Keratinocyte (primary cell): ENCODE data around the gene PHF5A. TPM values are rescaled to one million over a fixed set of nuclear protein-coding genes. Genes with fewer than 3 reads are reported as not detected.

Experiments
- DNase-seq: peaks from one replicate; pipeline ENCODE4 v3.0.0-alpha.2; 2011; ENCODE audit warnings: low read depth, missing footprints, low spot score
- FAIRE-seq: peaks from 2 replicates; lab custom pipeline; 2011; peaks lifted over from hg19 to GRCh38; lab: Jason Lieb, UNC
- H2AFZ ChIP-seq: 2 replicates; pipeline ENCODE4 v1.6.0; 2012; ENCODE audit warnings: low read length, control low read depth, inconsistent platforms; ENCODE audit not compliant: control insufficient read depth
- H3K27ac ChIP-seq: 2 replicates; pipeline ENCODE4 v1.5.1; 2011; ENCODE audit warnings: low read length; ENCODE audit not compliant: control insufficient read depth, insufficient read depth
- H3K27me3 ChIP-seq: 3 replicates; pipeline ENCODE4 v1.6.0; 2011; ENCODE audit warnings: low read length; ENCODE audit not compliant: control insufficient read depth, insufficient read depth; ENCODE audit errors: extremely low read depth
- H3K36me3 ChIP-seq, 2 experiments: 2 replicates in 1 of 2; 3 replicates in 1 of 2; pipeline ENCODE4 v1.5.1; 2011; ENCODE audit warnings: low read length in 2 of 2, mild to moderate bottlenecking in 1 of 2; ENCODE audit not compliant: control insufficient read depth in 2 of 2, insufficient read depth in 2 of 2; ENCODE audit errors: extremely low read depth in 1 of 2
- H3K4me1 ChIP-seq: 3 replicates; pipeline ENCODE4 v1.5.1; 2011; ENCODE audit warnings: low read length; ENCODE audit not compliant: control insufficient read depth, insufficient read depth; ENCODE audit errors: extremely low read depth
- H3K4me2 ChIP-seq: 3 replicates; pipeline ENCODE4 v1.6.0; 2011; ENCODE audit warnings: low read depth, low read length; ENCODE audit not compliant: control insufficient read depth, insufficient read depth; ENCODE audit errors: extremely low read depth
- H3K4me3 ChIP-seq, 3 experiments: fragments of 200-600 bp in 1 of 3; sonication (generic) in 1 of 3; 2 replicates in 2 of 3; 3 replicates in 1 of 3; pipeline ENCODE4 v1.5.1; 2011 to 2016; ENCODE audit warnings: low read length in 3 of 3, mild to moderate bottlenecking in 3 of 3, control low read depth in 2 of 3, inconsistent platforms in 1 of 3, low read depth in 1 of 3, mixed read lengths in 1 of 3, mixed run types in 1 of 3, moderate library complexity in 1 of 3; ENCODE audit not compliant: control insufficient read depth in 2 of 3, insufficient read depth in 2 of 3; ENCODE audit errors: extremely low read depth in 1 of 3
- H3K79me2 ChIP-seq: 2 replicates; pipeline ENCODE4 v1.6.0; 2012; ENCODE audit warnings: low read length; ENCODE audit not compliant: control insufficient read depth, insufficient read depth
- H3K9ac ChIP-seq: 3 replicates; pipeline ENCODE4 v1.6.0; 2011; ENCODE audit warnings: low read length; ENCODE audit not compliant: control insufficient read depth, insufficient read depth; ENCODE audit errors: extremely low read depth
- H3K9me1 ChIP-seq: 3 replicates; pipeline ENCODE4 v1.6.0; 2011; ENCODE audit warnings: low read length; ENCODE audit not compliant: control insufficient read depth, insufficient read depth; ENCODE audit errors: extremely low read depth
- H3K9me3 ChIP-seq: 2 replicates; pipeline ENCODE4 v1.5.1; 2012; ENCODE audit warnings: low read depth, low read length; ENCODE audit not compliant: control insufficient read depth
- H4K20me1 ChIP-seq: 3 replicates; pipeline ENCODE4 v1.6.0; 2011; ENCODE audit warnings: low read length; ENCODE audit not compliant: control insufficient read depth, insufficient read depth; ENCODE audit errors: extremely low read depth
- EZH2 ChIP-seq: IDR thresholded peaks from one replicate; pipeline ENCODE4 v1.6.1; 2012; ENCODE audit warnings: inconsistent platforms, mild to moderate bottlenecking, low read length, moderate library complexity
- dilution Hi-C: fragments of 300-500 bp; cut with MboI; formaldehyde crosslinking; loops from one replicate; pipeline ENCODE4 v1.7.0; 2020; ENCODE audit warnings: low sequenced_read_pairs; ENCODE audit not compliant: extremely low pct_ligation_motif_present
- polyA plus RNA-seq, 5 experiments: library from polyadenylated mRNA; depleted of rRNA in 3 of 5; stranded (reverse) in 3 of 5; stranded (forward) in 1 of 5; unstranded in 1 of 5; fragments of >200 nt; gene quantifications; 1 replicate in 1 of 5; 2 replicates in 3 of 5; 3 replicates in 1 of 5; pipeline versions ENCODE4 v1.2.1 to v1.2.3, GENCODE V29; 2011 to 2012; ENCODE audit warnings: missing spikeins in 2 of 5, low read depth in 1 of 5, low replicate concordance in 1 of 5
- TF ChIP-seq, protein P1 (sequence below), 3 experiments: IDR thresholded peaks in 1 of 3; conservative IDR thresholded peaks in 1 of 3; optimal IDR thresholded peaks in 1 of 3; 2 replicates in 2 of 3; 3 replicates in 1 of 3; pipeline versions ENCODE3 to v1.5.1; 2011; ENCODE audit warnings: low read length in 3 of 3, mild to moderate bottlenecking in 3 of 3, moderate library complexity in 2 of 3, control low read depth in 1 of 3, inconsistent platforms in 1 of 3; ENCODE audit not compliant: insufficient read depth in 2 of 3; ENCODE audit errors: extremely low read depth in 1 of 3

The PHF5A gene
- polyA plus RNA-seq, 1 donor (not counting 4 experiments of a cell fraction or from before 2014, with no cell fraction given): 77.7 TPM

DNA sequence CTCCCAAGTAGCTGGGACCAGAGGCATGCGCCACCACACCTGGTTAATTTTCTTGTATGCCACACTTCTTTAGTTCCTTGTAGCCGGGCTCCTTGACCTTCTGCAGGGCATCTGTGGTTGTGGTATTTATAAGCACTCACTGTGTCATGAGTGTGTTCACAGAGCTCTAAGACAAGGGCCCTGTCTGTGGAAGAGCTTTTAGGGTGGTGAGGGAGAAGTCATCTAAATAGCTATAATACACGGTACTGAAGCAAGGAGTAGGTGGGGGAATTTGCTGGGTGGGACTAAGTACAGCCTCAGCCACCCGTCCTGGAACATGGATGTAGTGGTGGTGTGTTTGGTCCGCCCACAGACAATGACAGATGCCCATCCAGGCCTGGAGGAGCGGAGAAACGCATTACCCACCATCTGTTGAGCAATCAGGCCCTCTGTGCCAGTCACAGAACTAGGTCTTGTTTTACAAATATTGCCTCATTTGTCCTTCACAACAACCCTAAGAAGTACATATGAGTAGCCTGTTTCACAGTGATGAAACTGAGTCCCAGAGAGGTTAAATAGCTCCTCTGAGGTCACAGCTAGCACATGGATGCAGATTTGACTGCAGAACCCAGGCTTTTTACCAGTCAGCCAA, 10.5 kb upstream of the PHF5A start:
- no peaks in the 10 kb centered on the region for H3K27me3 ChIP-seq
- no peak overlapping the region for H3K4me2 ChIP-seq
- H3K9ac ChIP-seq: no peak overlapping the region
- peaks cover 7% of the 10 kb centered on the region for H3K4me1 ChIP-seq
- no peaks in the 10 kb centered on the region for H3K9me3 ChIP-seq
- no peak overlapping the region for H3K27ac ChIP-seq
- H2AFZ ChIP-seq: no peak overlapping the region
- dilution Hi-C loops: no loop called here
- no peak for TF ChIP-seq EZH2
- TF ChIP-seq, protein P1, sequence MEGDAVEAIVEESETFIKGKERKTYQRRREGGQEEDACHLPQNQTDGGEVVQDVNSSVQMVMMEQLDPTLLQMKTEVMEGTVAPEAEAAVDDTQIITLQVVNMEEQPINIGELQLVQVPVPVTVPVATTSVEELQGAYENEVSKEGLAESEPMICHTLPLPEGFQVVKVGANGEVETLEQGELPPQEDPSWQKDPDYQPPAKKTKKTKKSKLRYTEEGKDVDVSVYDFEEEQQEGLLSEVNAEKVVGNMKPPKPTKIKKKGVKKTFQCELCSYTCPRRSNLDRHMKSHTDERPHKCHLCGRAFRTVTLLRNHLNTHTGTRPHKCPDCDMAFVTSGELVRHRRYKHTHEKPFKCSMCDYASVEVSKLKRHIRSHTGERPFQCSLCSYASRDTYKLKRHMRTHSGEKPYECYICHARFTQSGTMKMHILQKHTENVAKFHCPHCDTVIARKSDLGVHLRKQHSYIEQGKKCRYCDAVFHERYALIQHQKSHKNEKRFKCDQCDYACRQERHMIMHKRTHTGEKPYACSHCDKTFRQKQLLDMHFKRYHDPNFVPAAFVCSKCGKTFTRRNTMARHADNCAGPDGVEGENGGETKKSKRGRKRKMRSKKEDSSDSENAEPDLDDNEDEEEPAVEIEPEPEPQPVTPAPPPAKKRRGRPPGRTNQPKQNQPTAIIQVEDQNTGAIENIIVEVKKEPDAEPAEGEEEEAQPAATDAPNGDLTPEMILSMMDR (optimal IDR thresholded peaks at IDR 0.05 in 1 of 3, IDR thresholded peaks at IDR 0.05 in 1 of 3, conservative IDR thresholded peaks at IDR 0.05 in 1 of 3; ENCODE audit: extremely low read depth in 1 of 3, insufficient read depth in 2 of 3, low read length in 3 of 3): no peak
- FAIRE-seq (no peak), DNase-seq (no peak)
- H3K36me3 ChIP-seq: peaks cover 1 to 14% of the 10 kb centered on the region in 2 experiments
- peaks cover 81% of the 10 kb centered on the region for H3K79me2 ChIP-seq
- peaks cover 3% of the 10 kb centered on the region for H4K20me1 ChIP-seq
- no peaks in the 10 kb centered on the region for H3K9me1 ChIP-seq
- no peak overlapping the region for H3K4me3 ChIP-seq

DNA sequence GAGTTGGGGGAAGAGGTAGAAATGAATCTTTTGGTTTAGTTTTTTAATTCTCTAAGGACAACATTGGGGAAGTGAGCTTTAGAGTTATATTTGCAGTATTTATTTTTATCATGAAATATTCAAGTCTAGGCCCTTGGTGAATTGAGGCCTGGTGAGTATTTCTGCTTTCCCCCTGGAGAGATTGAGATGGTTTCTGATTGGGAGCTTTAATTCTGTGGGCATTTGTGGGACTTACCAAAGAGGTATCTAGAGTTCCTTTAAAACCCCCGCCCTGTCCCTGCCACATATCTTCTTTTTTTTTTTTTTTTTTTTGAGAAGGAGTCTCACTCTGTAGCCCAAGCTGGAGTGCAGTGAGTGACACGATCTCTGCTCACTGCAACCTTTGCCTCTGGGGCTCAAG, 10.0 kb upstream of the PHF5A start:
- H3K4me1 ChIP-seq: peaks cover 7% of the 10 kb centered on the region
- no peaks in the 10 kb centered on the region for H3K27me3 ChIP-seq
- TF ChIP-seq, protein P1 (optimal IDR thresholded peaks at IDR 0.05 in 1 of 3, IDR thresholded peaks at IDR 0.05 in 1 of 3, conservative IDR thresholded peaks at IDR 0.05 in 1 of 3; ENCODE audit: extremely low read depth in 1 of 3, insufficient read depth in 2 of 3, low read length in 3 of 3): no peak
- TF ChIP-seq EZH2: no peak
- H3K9me1 ChIP-seq: no peaks in the 10 kb centered on the region
- H3K27ac ChIP-seq: no peak overlapping the region
- H3K9ac ChIP-seq: no peak overlapping the region
- peaks cover 3% of the 10 kb centered on the region for H4K20me1 ChIP-seq
- peaks cover 1 to 10% of the 10 kb centered on the region in 2 experiments for H3K36me3 ChIP-seq
- no peak for FAIRE-seq
- no peak overlapping the region for H3K4me3 ChIP-seq
- peaks cover 82% of the 10 kb centered on the region for H3K79me2 ChIP-seq
- no peak overlapping the region for H2AFZ ChIP-seq
- DNase-seq: no peak
- no peaks in the 10 kb centered on the region for H3K9me3 ChIP-seq
- dilution Hi-C loops: no loop called here
- H3K4me2 ChIP-seq: no peak overlapping the region
